NCI-H2171 treated with DMSO at 0.1 percent for 48 hours (cell line): ENCODE measurements around the gene WASF2.

Source experiments
- DNase-seq: peaks from one replicate; lab custom pipeline; 2025; lab: John Stamatoyannopoulos, UW

WASF2 gene

GRCh38 chr1:27358038-27358927 is 131.7 kb downstream of the WASF2 start:
- no peak for DNase-seq

DNA sequence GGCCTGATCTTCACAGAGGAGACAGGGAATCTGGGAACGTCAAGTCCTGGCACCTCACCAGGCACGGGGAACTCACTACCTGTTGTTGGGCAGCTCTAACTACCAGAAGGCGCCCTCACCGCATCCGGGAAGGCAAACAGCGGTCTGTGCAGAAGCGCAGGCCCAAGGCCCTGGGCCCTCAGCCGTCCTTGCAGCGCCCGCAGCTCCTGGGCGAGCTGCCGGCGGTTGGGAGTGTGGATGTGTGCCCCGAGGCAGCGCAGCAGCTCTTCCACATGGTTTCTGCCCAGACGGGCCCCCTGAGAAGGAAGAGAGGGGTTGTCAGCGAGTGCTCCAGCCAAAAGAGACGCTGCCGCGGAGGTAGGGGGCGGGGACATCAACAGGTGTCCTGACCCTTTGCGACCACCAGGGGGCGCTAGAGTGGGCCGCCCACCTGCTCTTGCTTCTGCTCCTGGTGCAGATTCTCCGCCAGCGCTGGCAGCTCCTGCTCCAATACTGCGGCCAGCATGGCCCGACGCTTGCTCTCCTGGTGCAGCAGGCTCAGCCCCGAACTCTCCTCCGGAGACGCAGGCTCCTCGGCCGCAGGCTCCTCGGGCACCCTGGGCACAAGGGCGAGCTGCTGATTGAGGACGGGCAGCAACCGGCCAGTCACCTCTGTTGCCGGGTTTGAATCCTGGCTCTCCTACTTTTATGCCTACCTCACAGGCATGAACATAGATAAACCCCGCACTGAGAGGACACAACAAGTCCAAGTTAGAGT is 132.5 kb downstream of the WASF2 start:
- peak; percentile 55 for DNase-seq

DNA sequence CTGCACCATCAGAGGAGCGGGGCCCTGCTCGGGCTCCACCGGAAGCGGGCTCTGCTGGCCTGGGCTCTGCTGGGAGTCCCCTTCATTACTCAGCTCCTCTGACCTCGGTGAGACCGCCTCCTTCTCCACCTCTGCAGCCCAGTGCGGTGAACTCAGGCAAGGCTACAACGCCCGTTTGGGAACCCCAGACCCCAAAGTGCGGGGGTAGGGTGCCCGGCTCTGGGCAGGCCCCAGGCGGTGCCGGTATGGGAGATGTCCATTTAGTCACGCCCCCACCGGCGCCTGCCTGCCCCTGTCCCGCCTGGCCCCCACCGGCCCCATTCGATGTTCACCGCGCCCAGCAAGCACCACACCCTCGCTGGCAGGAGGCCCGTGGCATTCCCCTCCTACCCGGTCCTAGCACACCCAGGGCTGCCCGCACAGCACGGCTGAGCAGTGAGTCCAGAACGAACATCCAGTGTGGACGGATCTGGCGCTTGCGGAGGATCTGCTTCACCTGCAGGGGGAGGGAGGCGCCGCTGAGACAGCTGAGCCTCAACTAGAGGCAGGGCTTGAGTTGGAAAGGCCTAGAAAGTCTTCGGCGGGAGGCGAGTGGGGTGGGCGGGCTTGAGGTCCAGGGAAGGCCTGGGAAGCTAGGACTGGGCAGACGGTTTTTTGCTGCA is 133.2 kb downstream of the WASF2 start:
- DNase-seq, result no peak

GRCh38 chr1:27356277-27356618 is 133.7 kb downstream of the WASF2 start:
- no peak for DNase-seq

DNA sequence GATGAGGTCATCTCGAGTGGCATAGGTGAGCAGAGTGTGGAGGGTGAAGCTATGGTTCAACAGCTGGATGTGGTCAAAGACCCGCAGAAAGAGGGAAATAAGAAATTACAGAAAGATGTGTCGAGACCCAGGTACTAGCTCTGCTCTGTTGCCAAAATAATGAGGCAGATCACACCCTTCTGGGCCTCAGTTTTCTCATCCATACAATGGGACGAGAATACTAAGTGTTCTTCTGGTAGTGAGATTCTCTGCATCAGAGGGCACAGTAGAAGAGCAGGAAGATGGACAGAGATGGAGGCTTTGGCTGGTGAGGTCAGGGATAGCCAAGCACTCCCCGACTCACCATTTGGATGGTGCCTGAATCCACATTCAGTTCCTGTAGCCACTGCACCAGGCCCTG is 134.3 kb downstream of the WASF2 start:
- DNase-seq, result no peak
